Activated naive CD4-positive, alpha-beta T cell treated with Interleukin-2 at 50 U/mL for 16 hours (primary cell): Measurements from ENCODE around the gene XIST.
"Not testable (repeated sequence)": the region's sequence is repeated elsewhere in the genome, so short reads cannot be mapped to it uniquely, and the experiment has no call there.

ENCODE experiments used
- DNase-seq: peaks from one replicate; pipeline ENCODE4 v3.0.0-alpha.2; 2020

XIST gene

GRCh38 chrX:73792511-73792910 lies 60.0 kb downstream of the XIST start:
- not testable (repeated sequence) for DNase-seq

DNA sequence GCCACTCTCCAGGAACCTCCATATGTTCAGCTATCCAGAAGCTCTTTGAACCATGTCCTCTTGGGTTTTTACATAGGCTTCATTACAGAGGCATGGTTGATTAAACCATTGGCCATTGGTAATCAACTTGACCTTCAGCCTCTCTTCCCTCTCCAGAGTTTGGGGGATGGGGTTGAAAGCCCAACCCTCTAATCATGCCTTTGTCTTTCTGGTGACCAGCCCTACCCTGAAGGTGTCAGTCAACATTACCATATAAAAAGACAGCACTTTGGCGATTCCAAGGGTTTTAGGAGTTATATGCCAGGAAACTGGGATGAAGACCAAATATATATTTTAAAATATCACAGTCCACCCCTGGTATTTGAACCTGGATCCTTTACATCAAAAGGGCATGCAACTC lies 67.0 kb downstream of the XIST start:
- DNase-seq, result no peak
